HepG2 (cell line): ENCODE data around the gene SLC12A5. TPM values are rescaled to one million over a fixed set of nuclear protein-coding genes. Genes with fewer than 3 reads are reported as not detected.

ENCODE experiments used
- ASH2L ChIP-seq: fragments of 300-600, 200-600 bp; sonication (generic); IDR thresholded peaks from 2 replicates; pipeline ENCODE4 v1.7.0; 2017; ENCODE audit warnings: low read depth, mild to moderate bottlenecking, moderate library complexity, mixed read lengths, low read length; ENCODE audit not compliant: insufficient read length
- CAMTA2 ChIP-seq: sonication (generic); formaldehyde crosslinking; IDR thresholded peaks from 2 replicates; pipeline ENCODE4 v1.4.0; 2020; ENCODE audit warnings: mild to moderate bottlenecking, missing genetic modification reagents, borderline replicate concordance
- CBX2 ChIP-seq, 2 experiments: fragments of 200-600 bp in 1 of 2; sonication (generic); formaldehyde crosslinking in 1 of 2; IDR thresholded peaks; 2 replicates each; pipeline versions ENCODE4 v1.7.0 to v1.8.1; 2018 to 2022; ENCODE audit warnings: low read depth in 2 of 2, low read length in 1 of 2, mild to moderate bottlenecking in 1 of 2, missing genetic modification reagents in 1 of 2
- ETV6 ChIP-seq: sonication (generic); formaldehyde crosslinking; conservative IDR thresholded peaks from 2 replicates; pipeline ENCODE4 v1.4.0; 2020; ENCODE audit warnings: missing genetic modification reagents
- FOXM1 ChIP-seq: sonication (generic); formaldehyde crosslinking; IDR thresholded peaks from 2 replicates; pipeline ENCODE4 v1.5.0; 2020; ENCODE audit warnings: missing genetic modification reagents
- JUN ChIP-seq: sonication (generic); formaldehyde crosslinking; IDR thresholded peaks from 2 replicates; pipeline ENCODE4 v1.4.0; 2020; ENCODE audit warnings: mild to moderate bottlenecking, missing genetic modification reagents
- KLF12 ChIP-seq: sonication (generic); formaldehyde crosslinking; IDR thresholded peaks from 2 replicates; pipeline ENCODE4 v1.4.0; 2020; ENCODE audit warnings: missing genetic modification reagents, borderline replicate concordance
- NPAS2 ChIP-seq: sonication (generic); formaldehyde crosslinking; IDR thresholded peaks from 2 replicates; pipeline ENCODE4 v1.8.0; 2022; ENCODE audit warnings: mild to moderate bottlenecking, missing genetic modification reagents, borderline replicate concordance
- SMC3 ChIP-seq: IDR thresholded peaks from 2 replicates; pipeline ENCODE4 v1.6.1; 2011; ENCODE audit warnings: low read length, improper control_type of control experiment
- SUZ12 ChIP-seq: fragments of 150-350 bp; IDR thresholded peaks from 2 replicates; pipeline ENCODE4 v1.6.1; 2014; ENCODE audit warnings: low read depth, low read length
- TEAD2 ChIP-seq: sonication (generic); formaldehyde crosslinking; IDR thresholded peaks from 2 replicates; pipeline ENCODE4 v1.9.0; 2021; ENCODE audit warnings: missing genetic modification reagents
- TRIM22 ChIP-seq: fragments of 450-650 bp; IDR thresholded peaks from 2 replicates; pipeline ENCODE4 v1.6.1; 2017
- ZNF160 ChIP-seq: sonication (generic); formaldehyde crosslinking; IDR thresholded peaks from 2 replicates; pipeline ENCODE4 v1.8.0; 2022; ENCODE audit warnings: mild to moderate bottlenecking, inconsistent platforms, missing genetic modification reagents
- ZNF512 ChIP-seq: sonication (generic); formaldehyde crosslinking; IDR thresholded peaks from 2 replicates; pipeline ENCODE4 v1.4.0; 2020; ENCODE audit warnings: mild to moderate bottlenecking, missing genetic modification reagents
- ZNF724P ChIP-seq: sonication (generic); formaldehyde crosslinking; IDR thresholded peaks from 2 replicates; pipeline ENCODE4 v1.8.0; 2022; ENCODE audit warnings: missing genetic modification reagents, borderline replicate concordance
- ZNF766 ChIP-seq: sonication (generic); formaldehyde crosslinking; IDR thresholded peaks from 2 replicates; pipeline ENCODE4 v1.5.0; 2020; ENCODE audit warnings: missing genetic modification reagents, borderline replicate concordance
- ZNF777 ChIP-seq: sonication (generic); formaldehyde crosslinking; IDR thresholded peaks from 2 replicates; pipeline ENCODE4 v1.4.0; 2020; ENCODE audit warnings: missing genetic modification reagents
- polyA plus RNA-seq, 8 experiments: library from polyadenylated mRNA; depleted of rRNA in 3 of 8; stranded (reverse) in 7 of 8; unstranded in 1 of 8; fragments of >200 nt; fragmentation: Illumina TruSeq in 4 of 8; extraction: Trizol in 4 of 8; gene quantifications; 2 replicates each; pipeline versions ENCODE4 v1.2.1 to v1.2.3, GENCODE V29; 2011 to 2016; ENCODE audit warnings: low read depth in 4 of 8, missing spikeins in 1 of 8, mixed read lengths in 1 of 8; ENCODE audit not compliant: insufficient read depth in 1 of 8
- total RNA-seq, 5 experiments: library from RNA; depleted of rRNA; stranded (reverse); fragments of >200 nt; fragmentation: Illumina TruSeq; extraction: Trizol; gene quantifications; 2 replicates each; pipeline ENCODE4 v1.2.3, GENCODE V29; 2016; ENCODE audit warnings: low read depth in 1 of 5
- TF ChIP-seq, protein P1 (sequence below), 2 experiments: sonication (generic) in 1 of 2; formaldehyde crosslinking in 1 of 2; IDR thresholded peaks; 2 replicates each; pipeline versions ENCODE4 v1.6.1 to v1.9.0; 2014 to 2022; ENCODE audit warnings: antibody characterized with exemption in 1 of 2, borderline replicate concordance in 1 of 2, inconsistent platforms in 1 of 2, low read depth in 1 of 2, missing genetic modification reagents in 1 of 2
- TF ChIP-seq, protein P2 (sequence below): sonication (generic); formaldehyde crosslinking; IDR thresholded peaks from 2 replicates; pipeline ENCODE4 v1.8.1; 2023; ENCODE audit warnings: mild to moderate bottlenecking, missing genetic modification reagents

SLC12A5 gene
- total and polyA plus RNA-seq, 2 of the 13 experiments (the other 11 are each of a cell fraction or from before 2014, with no cell fraction given): 4.3 to 5.4 TPM

GRCh38 chr20:45987108-45987780, 41.8 kb upstream of the SLC12A5 start (continued):
- TF ChIP-seq, protein P1, sequence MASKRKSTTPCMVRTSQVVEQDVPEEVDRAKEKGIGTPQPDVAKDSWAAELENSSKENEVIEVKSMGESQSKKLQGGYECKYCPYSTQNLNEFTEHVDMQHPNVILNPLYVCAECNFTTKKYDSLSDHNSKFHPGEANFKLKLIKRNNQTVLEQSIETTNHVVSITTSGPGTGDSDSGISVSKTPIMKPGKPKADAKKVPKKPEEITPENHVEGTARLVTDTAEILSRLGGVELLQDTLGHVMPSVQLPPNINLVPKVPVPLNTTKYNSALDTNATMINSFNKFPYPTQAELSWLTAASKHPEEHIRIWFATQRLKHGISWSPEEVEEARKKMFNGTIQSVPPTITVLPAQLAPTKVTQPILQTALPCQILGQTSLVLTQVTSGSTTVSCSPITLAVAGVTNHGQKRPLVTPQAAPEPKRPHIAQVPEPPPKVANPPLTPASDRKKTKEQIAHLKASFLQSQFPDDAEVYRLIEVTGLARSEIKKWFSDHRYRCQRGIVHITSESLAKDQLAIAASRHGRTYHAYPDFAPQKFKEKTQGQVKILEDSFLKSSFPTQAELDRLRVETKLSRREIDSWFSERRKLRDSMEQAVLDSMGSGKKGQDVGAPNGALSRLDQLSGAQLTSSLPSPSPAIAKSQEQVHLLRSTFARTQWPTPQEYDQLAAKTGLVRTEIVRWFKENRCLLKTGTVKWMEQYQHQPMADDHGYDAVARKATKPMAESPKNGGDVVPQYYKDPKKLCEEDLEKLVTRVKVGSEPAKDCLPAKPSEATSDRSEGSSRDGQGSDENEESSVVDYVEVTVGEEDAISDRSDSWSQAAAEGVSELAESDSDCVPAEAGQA (IDR thresholded peaks at IDR 0.05; ENCODE audit: low read depth): no peak
- TF ChIP-seq, protein P1 (CRISPR knock-in tag; IDR thresholded peaks at IDR 0.05; ENCODE audit: borderline replicate concordance): no peak
- TF ChIP-seq, protein P2, sequence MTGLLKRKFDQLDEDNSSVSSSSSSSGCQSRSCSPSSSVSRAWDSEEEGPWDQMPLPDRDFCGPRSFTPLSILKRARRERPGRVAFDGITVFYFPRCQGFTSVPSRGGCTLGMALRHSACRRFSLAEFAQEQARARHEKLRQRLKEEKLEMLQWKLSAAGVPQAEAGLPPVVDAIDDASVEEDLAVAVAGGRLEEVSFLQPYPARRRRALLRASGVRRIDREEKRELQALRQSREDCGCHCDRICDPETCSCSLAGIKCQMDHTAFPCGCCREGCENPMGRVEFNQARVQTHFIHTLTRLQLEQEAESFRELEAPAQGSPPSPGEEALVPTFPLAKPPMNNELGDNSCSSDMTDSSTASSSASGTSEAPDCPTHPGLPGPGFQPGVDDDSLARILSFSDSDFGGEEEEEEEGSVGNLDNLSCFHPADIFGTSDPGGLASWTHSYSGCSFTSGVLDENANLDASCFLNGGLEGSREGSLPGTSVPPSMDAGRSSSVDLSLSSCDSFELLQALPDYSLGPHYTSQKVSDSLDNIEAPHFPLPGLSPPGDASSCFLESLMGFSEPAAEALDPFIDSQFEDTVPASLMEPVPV (CRISPR knock-in tag): no peak
- no peak for TF ChIP-seq NPAS2 (CRISPR knock-in tag)
- TF ChIP-seq ZNF160 (CRISPR knock-in tag): no peak
- TF ChIP-seq TEAD2 (CRISPR knock-in tag): no peak
- 0 out of 2 replicates have a peak, but pooled peaks have one; percentile 3 for TF ChIP-seq SMC3
- no peak for TF ChIP-seq ZNF766
- no peak for TF ChIP-seq TRIM22
- no peak for TF ChIP-seq ZNF777 (CRISPR knock-in tag)
- no peak for TF ChIP-seq ETV6
- no peak; the same call in 1 of the 2 replicates for TF ChIP-seq SUZ12
- no peak for TF ChIP-seq CAMTA2
- TF ChIP-seq ASH2L: no peak
- TF ChIP-seq ZNF724P (CRISPR knock-in tag): no peak
- TF ChIP-seq KLF12 (CRISPR knock-in tag): no peak
- TF ChIP-seq FOXM1 (CRISPR knock-in tag): no peak
- no peak for TF ChIP-seq CBX2 (IDR thresholded peaks at IDR 0.05; ENCODE audit: low read depth, low read length)
- no peak for TF ChIP-seq CBX2 (CRISPR knock-in tag; IDR thresholded peaks at IDR 0.05; ENCODE audit: low read depth)
- TF ChIP-seq JUN (CRISPR knock-in tag): no peak
- no peak for TF ChIP-seq ZNF512 (CRISPR knock-in tag)
